HG03196 (cell line): ENCODE results near the gene ARRB1.
"Not testable (repeated sequence)": the region's sequence is repeated elsewhere in the genome, so short reads cannot be mapped to it uniquely, and the experiment has no call there.

Experiments used
- ATAC-seq: cut with Tn5 transposase; IDR thresholded peaks from one replicate; pipeline ENCODE4 v1.9.1; 2021; ENCODE audit not compliant: unreplicated experiment

The ARRB1 gene

GRCh38 chr11:75344761-75345454 is 6.6 kb downstream of the ARRB1 start:
- ATAC-seq = no peak

- no peak for ATAC-seq
Observed at GRCh38 chr11:75344186-75344585, 7.3 kb downstream of the ARRB1 start.

- ATAC-seq = no peak
Observed at GRCh38 chr11:75342966-75343870, 8.2 kb downstream of the ARRB1 start.

- ATAC-seq = no peak
Observed at GRCh38 chr11:75342231-75342918, 9.1 kb downstream of the ARRB1 start.

GRCh38 chr11:75341612-75342011 is 9.8 kb downstream of the ARRB1 start:
- no peak for ATAC-seq

- no peak for ATAC-seq
Observed at GRCh38 chr11:75339685-75340409, 11.6 kb downstream of the ARRB1 start.

- no peak for ATAC-seq
Observed at GRCh38 chr11:75338516-75339208, 12.8 kb downstream of the ARRB1 start.

GRCh38 chr11:75337195-75337654 is 14.2 kb downstream of the ARRB1 start:
- ATAC-seq = no peak

GRCh38 chr11:75334976-75335375 is 16.5 kb downstream of the ARRB1 start:
- no peak for ATAC-seq

- no peak for ATAC-seq
Observed at GRCh38 chr11:75334402-75334891, 17.0 kb downstream of the ARRB1 start.

- ATAC-seq = no peak
Observed at GRCh38 chr11:75333807-75334140, 17.7 kb downstream of the ARRB1 start.

- no peak for ATAC-seq
Observed at GRCh38 chr11:75333022-75333806, 18.2 kb downstream of the ARRB1 start.

GRCh38 chr11:75331761-75332160 is 19.7 kb downstream of the ARRB1 start:
- ATAC-seq = not testable (repeated sequence)

GRCh38 chr11:75331304-75331703 is 20.2 kb downstream of the ARRB1 start:
- ATAC-seq = not testable (repeated sequence)

GRCh38 chr11:75330886-75331285 is 20.6 kb downstream of the ARRB1 start:
- ATAC-seq = not testable (repeated sequence)

GRCh38 chr11:75330291-75330690 is 21.2 kb downstream of the ARRB1 start:
- ATAC-seq = no peak

- ATAC-seq = no peak
Observed at GRCh38 chr11:75328426-75329277, 22.8 kb downstream of the ARRB1 start.

- no peak for ATAC-seq
Observed at GRCh38 chr11:75326439-75326810, 25.0 kb downstream of the ARRB1 start.
